OCI-LY3 (cell line): Measurements from ENCODE around the gene TEX22.

Source experiments
- H2AFZ ChIP-seq: fragments of 200-600, 300-600 bp; shearing (Covaris generic); 2 replicates; pipeline ENCODE4 v1.6.0; 2014; ENCODE audit warnings: antibody characterized with exemption, low read depth, low read length
- H3K27ac ChIP-seq: fragments of 200-600, 300-600 bp; sonication (generic); 2 replicates; pipeline ENCODE4 v1.5.1; 2014; ENCODE audit warnings: mild to moderate bottlenecking, low read length, moderate library complexity, mixed read lengths
- H3K27me3 ChIP-seq: fragments of 200-600, 300-600 bp; sonication (generic); 2 replicates; pipeline ENCODE4 v1.6.1; 2014; ENCODE audit warnings: low read depth, low read length, mixed read lengths
- H3K36me3 ChIP-seq: fragments of 200-600, 300-600 bp; sonication (generic); replicated peaks from 2 replicates; pipeline ENCODE3; 2014; ENCODE audit warnings: low read depth, low read length, mixed read lengths
- H3K4me1 ChIP-seq: fragments of 300-600, 200-600 bp; sonication (generic); 2 replicates; pipeline ENCODE4 v1.6.1; 2014; ENCODE audit warnings: low read length, mixed read lengths
- H3K4me2 ChIP-seq: fragments of 200-600, 300-600 bp; sonication (generic); 2 replicates; pipeline ENCODE4 v1.6.1; 2014; ENCODE audit warnings: low read length, mixed read lengths
- H3K4me3 ChIP-seq: fragments of 300-600, 200-600 bp; sonication (generic); 2 replicates; pipeline ENCODE4 v1.5.1; 2014; ENCODE audit warnings: antibody characterized with exemption, mild to moderate bottlenecking, low read length, moderate library complexity
- H3K79me2 ChIP-seq: fragments of 300-600, 200-600 bp; shearing (Covaris generic); 2 replicates; pipeline ENCODE4 v1.6.1; 2014; ENCODE audit warnings: mild to moderate bottlenecking, low read length, mixed read lengths
- H3K9ac ChIP-seq: fragments of 300-600, 200-600 bp; shearing (Covaris generic); 2 replicates; pipeline ENCODE4 v1.6.0; 2014; ENCODE audit warnings: mild to moderate bottlenecking, low read length, moderate library complexity
- H3K9me3 ChIP-seq: fragments of 200-600, 300-600 bp; shearing (Covaris generic); 2 replicates; pipeline ENCODE4 v1.6.1; 2014; ENCODE audit warnings: low read length, mixed read lengths; ENCODE audit not compliant: insufficient read depth
- H4K20me1 ChIP-seq: fragments of 200-600, 300-600 bp; sonication (generic); 2 replicates; pipeline ENCODE4 v1.6.1; 2016; ENCODE audit warnings: low read length, mixed read lengths; ENCODE audit not compliant: insufficient read depth
- EZH2phosphoT487 ChIP-seq: fragments of 200-600 bp; shearing (Covaris generic); IDR thresholded peaks from 2 replicates; pipeline ENCODE4 v1.6.1; 2018; ENCODE audit warnings: antibody characterized with exemption, mixed run types, low read depth
- TF ChIP-seq, protein P1 (sequence below): fragments of 200-600, 300-600 bp; sonication (generic); IDR thresholded peaks from 2 replicates; pipeline ENCODE4 v1.5.1; 2014; ENCODE audit warnings: antibody characterized with exemption, low read length, low read depth

TEX22 gene

DNA sequence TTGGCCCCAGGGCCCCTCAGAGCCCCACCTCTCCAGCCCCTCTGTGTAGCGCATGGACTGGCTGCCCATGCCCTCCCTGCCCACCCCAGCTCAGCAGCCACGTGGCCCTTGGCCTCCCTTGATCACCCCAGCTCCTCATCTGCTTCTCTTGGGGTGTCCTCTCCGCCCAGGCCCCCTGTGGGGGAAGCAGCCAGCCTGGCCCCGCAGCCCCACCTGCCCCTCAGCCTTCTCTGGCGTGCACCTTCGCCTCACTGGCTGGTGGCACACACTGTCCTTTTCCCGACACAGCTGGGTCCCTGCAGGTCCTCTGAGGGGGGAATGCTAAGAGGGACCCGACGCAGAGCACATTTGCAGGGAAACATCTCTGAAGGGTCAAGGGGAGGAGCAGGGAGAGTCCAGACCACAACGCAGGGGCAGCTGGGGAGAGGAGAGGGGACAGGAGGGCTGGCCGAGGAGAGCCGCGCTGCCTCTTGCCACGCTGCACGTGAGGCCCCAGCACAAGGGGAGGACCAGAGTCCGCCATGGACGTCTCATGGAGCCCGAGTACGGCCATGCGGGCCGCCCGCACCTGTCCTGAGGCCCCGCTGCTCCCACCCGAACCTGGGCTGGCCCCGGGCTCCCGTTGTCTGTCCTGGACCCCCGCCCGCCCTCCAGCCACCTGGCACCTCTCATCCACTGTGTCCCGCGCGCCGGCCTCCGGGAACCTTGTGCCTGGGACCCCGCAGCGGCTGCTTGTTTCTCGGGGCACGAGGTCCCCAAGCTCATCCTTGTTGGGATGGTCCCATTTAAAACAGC lies 47.7 kb upstream of the TEX22 start:
- Histone ChIP-seq H3K4me2 (no peak overlapping the region), H3K4me1 (peaks cover 9% of the 10 kb centered on the region), H4K20me1 (peaks cover 4% of the 10 kb centered on the region; the same call in 1 of the 2 replicates), H3K4me3 (no peak overlapping the region), H3K27ac (no peak overlapping the region), H2AFZ (no peak overlapping the region), H3K79me2 (peaks cover 2% of the 10 kb centered on the region; the same call in 1 of the 2 replicates), H3K27me3 (no peaks in the 10 kb centered on the region), H3K9ac (no peak overlapping the region), H3K9me3 (no peaks in the 10 kb centered on the region), H3K36me3 (no peaks in the 10 kb centered on the region)
- TF ChIP-seq, protein P1, sequence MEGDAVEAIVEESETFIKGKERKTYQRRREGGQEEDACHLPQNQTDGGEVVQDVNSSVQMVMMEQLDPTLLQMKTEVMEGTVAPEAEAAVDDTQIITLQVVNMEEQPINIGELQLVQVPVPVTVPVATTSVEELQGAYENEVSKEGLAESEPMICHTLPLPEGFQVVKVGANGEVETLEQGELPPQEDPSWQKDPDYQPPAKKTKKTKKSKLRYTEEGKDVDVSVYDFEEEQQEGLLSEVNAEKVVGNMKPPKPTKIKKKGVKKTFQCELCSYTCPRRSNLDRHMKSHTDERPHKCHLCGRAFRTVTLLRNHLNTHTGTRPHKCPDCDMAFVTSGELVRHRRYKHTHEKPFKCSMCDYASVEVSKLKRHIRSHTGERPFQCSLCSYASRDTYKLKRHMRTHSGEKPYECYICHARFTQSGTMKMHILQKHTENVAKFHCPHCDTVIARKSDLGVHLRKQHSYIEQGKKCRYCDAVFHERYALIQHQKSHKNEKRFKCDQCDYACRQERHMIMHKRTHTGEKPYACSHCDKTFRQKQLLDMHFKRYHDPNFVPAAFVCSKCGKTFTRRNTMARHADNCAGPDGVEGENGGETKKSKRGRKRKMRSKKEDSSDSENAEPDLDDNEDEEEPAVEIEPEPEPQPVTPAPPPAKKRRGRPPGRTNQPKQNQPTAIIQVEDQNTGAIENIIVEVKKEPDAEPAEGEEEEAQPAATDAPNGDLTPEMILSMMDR = no peak
- no peak for TF ChIP-seq EZH2phosphoT487

DNA sequence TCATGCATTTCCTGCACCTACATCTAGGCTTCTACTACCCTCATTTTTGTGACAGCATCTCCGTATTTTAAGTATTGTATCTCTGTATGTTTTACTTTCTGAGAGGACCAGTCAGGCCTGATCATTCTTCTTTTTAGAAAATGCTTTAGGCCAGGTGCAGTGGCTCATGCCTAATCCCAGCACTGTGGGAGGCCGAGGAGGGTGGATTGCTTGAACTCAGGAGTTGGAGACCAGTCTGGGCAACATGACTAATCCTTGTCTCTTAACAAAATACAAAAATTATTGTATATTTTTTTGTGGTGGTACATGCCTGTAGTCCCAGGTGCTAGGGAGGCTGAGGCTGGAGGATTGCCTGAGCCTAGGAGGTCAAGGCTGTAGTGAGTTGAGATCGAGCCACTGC lies 46.9 kb upstream of the TEX22 start:
- H4K20me1 ChIP-seq = peaks cover 4% of the 10 kb centered on the region; the same call in 1 of the 2 replicates
- no peak overlapping the region for H2AFZ ChIP-seq
- peaks cover 2% of the 10 kb centered on the region; the same call in 1 of the 2 replicates for H3K79me2 ChIP-seq
- H3K9me3 ChIP-seq = no peaks in the 10 kb centered on the region
- H3K9ac ChIP-seq = no peak overlapping the region
- no peak overlapping the region for H3K4me3 ChIP-seq
- no peak for TF ChIP-seq EZH2phosphoT487
- TF ChIP-seq, protein P1 = no peak
- H3K4me2 ChIP-seq = no peak overlapping the region
- peaks cover 9% of the 10 kb centered on the region for H3K4me1 ChIP-seq
- no peaks in the 10 kb centered on the region for H3K36me3 ChIP-seq
- no peak overlapping the region for H3K27ac ChIP-seq
- no peaks in the 10 kb centered on the region for H3K27me3 ChIP-seq

DNA sequence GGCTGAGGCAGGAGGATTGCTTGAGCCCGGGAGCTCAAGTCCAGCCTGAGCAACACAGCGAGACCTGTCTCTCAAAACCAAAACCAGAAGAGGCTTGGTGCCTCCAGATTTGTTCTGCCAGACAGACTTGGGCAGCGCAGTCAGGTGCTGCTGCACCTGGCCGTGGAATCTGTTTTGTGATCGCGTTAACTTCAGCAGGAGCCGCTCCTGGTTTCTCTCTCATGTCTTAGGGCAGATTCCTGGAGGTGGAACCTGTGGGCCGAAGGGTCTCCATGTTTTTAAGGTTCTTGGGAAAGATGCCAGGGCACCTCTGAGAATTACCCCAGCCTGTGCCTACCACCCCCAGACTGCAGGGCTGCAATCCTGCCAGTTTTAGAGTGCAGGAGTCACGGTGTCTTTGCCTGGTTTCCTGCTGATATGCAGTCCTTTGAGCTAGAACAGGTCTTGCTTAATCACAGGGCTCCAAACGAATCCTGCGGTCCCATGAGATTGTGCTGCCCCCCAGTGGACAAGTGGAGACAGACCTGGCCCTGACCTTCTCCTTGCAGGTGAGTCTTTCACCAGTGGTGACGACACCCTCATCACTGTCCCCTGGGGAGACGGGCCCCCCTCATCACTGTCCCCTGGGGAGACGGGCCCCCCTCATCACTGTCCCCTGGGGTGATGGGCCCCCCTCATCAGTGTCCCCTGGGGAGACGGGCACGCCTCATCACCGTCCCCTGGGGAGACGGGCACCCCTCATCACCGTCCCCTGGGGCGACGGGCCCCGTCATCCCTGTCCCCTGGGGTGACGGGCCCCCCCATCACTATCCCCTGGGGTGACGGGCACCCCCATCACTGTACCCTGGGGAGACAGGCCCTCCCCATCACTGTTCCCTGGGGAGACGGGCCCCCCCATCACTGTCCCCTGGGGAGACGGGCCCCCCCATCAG lies 46.2 kb upstream of the TEX22 start:
- no peak overlapping the region for H3K9ac ChIP-seq
- peaks cover 9% of the 10 kb centered on the region for H3K4me1 ChIP-seq
- H3K27ac ChIP-seq = no peak overlapping the region
- no peaks in the 10 kb centered on the region for H3K9me3 ChIP-seq
- no peak for TF ChIP-seq EZH2phosphoT487
- TF ChIP-seq, protein P1 = peak; percentile 82
- no peak overlapping the region for H3K4me3 ChIP-seq
- no peak overlapping the region for H2AFZ ChIP-seq
- peaks cover 2% of the 10 kb centered on the region; the same call in 1 of the 2 replicates for H3K79me2 ChIP-seq
- no peaks in the 10 kb centered on the region for H3K36me3 ChIP-seq
- H3K27me3 ChIP-seq = no peaks in the 10 kb centered on the region
- H4K20me1 ChIP-seq = peaks cover 4% of the 10 kb centered on the region; the same call in 1 of the 2 replicates
- H3K4me2 ChIP-seq = no peak overlapping the region

- H2AFZ ChIP-seq = no peak overlapping the region
- H3K4me1 ChIP-seq = peaks cover 9% of the 10 kb centered on the region
- H3K27me3 ChIP-seq = no peaks in the 10 kb centered on the region
- H3K27ac ChIP-seq = no peak overlapping the region
- no peaks in the 10 kb centered on the region for H3K36me3 ChIP-seq
- H4K20me1 ChIP-seq = peaks cover 4% of the 10 kb centered on the region; the same call in 1 of the 2 replicates
- H3K9me3 ChIP-seq = no peaks in the 10 kb centered on the region
- H3K4me2 ChIP-seq = no peak overlapping the region
- H3K9ac ChIP-seq = no peak overlapping the region
- peaks cover 2% of the 10 kb centered on the region; the same call in 1 of the 2 replicates for H3K79me2 ChIP-seq
- TF ChIP-seq EZH2phosphoT487 = no peak
- TF ChIP-seq, protein P1 = no peak
- H3K4me3 ChIP-seq = no peak overlapping the region
These were observed 45.2 kb upstream of the TEX22 start for GRCh38 chr14:105353136-105353535.
